Measurements from ENCODE around the gene UCKL1.
"Not testable (repeated sequence)": the region's sequence is repeated elsewhere in the genome, so short reads cannot be mapped to it uniquely, and the experiment has no call there.

GRCh38 chr20:63960654-63961621, 4.7 kb upstream of the UCKL1 start:
- not testable (repeated sequence) for TF ChIP-seq POLR2AphosphoS5, CTCF, POLR2A, EP300 (IDR thresholded peaks at IDR 0.05)
